ENCODE data around the gene CELA2B. TPM values are rescaled to one million over a fixed set of nuclear protein-coding genes. Genes with fewer than 3 reads are reported as not detected.

The CELA2B gene
- total and polyA plus RNA-seq, 9 of the 15 experiments (the other 6 are each of a cell fraction or from before 2014, with no cell fraction given) = 0.25 to 2.1 (median 0.38) TPM; not detected in 5

DNA sequence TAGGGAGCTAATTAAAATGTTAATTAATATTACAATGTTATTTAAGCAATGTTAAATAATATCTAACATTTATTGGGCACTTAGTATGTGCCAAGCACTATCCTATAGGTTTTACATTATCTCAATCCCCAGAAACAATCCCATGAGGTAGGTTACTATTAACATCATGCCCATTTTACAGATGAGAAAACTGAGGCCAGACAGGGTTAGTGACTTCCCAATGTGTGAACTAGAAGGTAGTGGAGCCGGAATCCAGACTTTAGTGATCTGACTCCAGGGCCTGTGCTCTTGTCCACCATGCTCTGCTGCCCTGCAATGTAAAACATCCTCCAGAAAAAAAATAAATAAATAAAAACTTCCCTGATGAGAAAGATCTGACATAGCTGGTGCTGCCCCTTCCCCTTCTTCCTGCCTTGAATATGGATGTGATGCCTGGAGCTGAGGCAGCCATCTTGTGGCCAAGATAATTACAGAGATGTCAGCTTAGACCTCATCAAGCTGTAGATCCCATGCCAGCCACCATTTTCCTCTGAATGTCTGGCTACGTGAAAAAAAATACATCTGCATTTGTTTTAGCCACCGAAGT is 26.9 kb upstream of the CELA2B start (continued):
- TF ChIP-seq, protein P1, sequence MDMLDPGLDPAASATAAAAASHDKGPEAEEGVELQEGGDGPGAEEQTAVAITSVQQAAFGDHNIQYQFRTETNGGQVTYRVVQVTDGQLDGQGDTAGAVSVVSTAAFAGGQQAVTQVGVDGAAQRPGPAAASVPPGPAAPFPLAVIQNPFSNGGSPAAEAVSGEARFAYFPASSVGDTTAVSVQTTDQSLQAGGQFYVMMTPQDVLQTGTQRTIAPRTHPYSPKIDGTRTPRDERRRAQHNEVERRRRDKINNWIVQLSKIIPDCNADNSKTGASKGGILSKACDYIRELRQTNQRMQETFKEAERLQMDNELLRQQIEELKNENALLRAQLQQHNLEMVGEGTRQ (CRISPR knock-in tag; IDR thresholded peaks at IDR 0.05) = no peak
- TF ChIP-seq BDP1 (IDR thresholded peaks at IDR 0.05; ENCODE audit: insufficient read depth, insufficient read length) (no peak), BRCA1 (IDR thresholded peaks at IDR 0.05) (no peak), BRCA1 (CRISPR knock-in tag; IDR thresholded peaks at IDR 0.05) (no peak), ZSCAN29 (IDR thresholded peaks at IDR 0.05) (no peak), RHOXF2B (CRISPR knock-in tag; conservative IDR thresholded peaks at IDR 0.05) (no peak), XRCC5 (IDR thresholded peaks at IDR 0.05; ENCODE audit: low read depth, low read length) (no peak), RBM14 (IDR thresholded peaks at IDR 0.05; ENCODE audit: borderline replicate concordance, insufficient read depth, low read depth, low read length) (no peak), CBX3 (IDR thresholded peaks at IDR 0.05; ENCODE audit: borderline replicate concordance in 1 of 2, low read length in 2 of 2) (0 out of 3 replicates have a peak, but pooled peaks of 1 of the 2 experiments have one; percentile 17), RBM22 (IDR thresholded peaks at IDR 0.05; ENCODE audit: low read depth, low read length, poor library complexity, severe bottlenecking) (no peak), ZBTB8A (IDR thresholded peaks at IDR 0.05; ENCODE audit: partially characterized antibody) (no peak), ZNF263 (CRISPR knock-in tag; IDR thresholded peaks at IDR 0.05; ENCODE audit: borderline replicate concordance) (no peak)
- TF ChIP-seq, protein P2, sequence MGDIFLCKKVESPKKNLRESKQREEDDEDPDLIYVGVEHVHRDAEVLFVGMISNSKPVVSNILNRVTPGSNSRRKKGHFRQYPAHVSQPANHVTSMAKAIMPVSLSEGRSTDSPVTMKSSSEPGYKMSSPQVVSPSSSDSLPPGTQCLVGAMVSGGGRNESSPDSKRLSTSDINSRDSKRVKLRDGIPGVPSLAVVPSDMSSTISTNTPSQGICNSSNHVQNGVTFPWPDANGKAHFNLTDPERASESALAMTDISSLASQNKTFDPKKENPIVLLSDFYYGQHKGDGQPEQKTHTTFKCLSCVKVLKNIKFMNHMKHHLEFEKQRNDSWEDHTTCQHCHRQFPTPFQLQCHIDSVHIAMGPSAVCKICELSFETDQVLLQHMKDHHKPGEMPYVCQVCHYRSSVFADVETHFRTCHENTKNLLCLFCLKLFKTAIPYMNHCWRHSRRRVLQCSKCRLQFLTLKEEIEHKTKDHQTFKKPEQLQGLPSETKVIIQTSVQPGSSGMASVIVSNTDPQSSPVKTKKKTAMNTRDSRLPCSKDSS (IDR thresholded peaks at IDR 0.05; ENCODE audit: low read depth, partially characterized antibody) = no peak
- TF ChIP-seq, protein P3, sequence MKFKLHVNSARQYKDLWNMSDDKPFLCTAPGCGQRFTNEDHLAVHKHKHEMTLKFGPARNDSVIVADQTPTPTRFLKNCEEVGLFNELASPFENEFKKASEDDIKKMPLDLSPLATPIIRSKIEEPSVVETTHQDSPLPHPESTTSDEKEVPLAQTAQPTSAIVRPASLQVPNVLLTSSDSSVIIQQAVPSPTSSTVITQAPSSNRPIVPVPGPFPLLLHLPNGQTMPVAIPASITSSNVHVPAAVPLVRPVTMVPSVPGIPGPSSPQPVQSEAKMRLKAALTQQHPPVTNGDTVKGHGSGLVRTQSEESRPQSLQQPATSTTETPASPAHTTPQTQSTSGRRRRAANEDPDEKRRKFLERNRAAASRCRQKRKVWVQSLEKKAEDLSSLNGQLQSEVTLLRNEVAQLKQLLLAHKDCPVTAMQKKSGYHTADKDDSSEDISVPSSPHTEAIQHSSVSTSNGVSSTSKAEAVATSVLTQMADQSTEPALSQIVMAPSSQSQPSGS (CRISPR knock-in tag; IDR thresholded peaks at IDR 0.05) = no peak
- TF ChIP-seq, protein P4, sequence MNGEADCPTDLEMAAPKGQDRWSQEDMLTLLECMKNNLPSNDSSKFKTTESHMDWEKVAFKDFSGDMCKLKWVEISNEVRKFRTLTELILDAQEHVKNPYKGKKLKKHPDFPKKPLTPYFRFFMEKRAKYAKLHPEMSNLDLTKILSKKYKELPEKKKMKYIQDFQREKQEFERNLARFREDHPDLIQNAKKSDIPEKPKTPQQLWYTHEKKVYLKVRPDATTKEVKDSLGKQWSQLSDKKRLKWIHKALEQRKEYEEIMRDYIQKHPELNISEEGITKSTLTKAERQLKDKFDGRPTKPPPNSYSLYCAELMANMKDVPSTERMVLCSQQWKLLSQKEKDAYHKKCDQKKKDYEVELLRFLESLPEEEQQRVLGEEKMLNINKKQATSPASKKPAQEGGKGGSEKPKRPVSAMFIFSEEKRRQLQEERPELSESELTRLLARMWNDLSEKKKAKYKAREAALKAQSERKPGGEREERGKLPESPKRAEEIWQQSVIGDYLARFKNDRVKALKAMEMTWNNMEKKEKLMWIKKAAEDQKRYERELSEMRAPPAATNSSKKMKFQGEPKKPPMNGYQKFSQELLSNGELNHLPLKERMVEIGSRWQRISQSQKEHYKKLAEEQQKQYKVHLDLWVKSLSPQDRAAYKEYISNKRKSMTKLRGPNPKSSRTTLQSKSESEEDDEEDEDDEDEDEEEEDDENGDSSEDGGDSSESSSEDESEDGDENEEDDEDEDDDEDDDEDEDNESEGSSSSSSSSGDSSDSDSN (IDR thresholded peaks at IDR 0.05; ENCODE audit: borderline replicate concordance in 1 of 2, low read depth in 2 of 2, low read length in 2 of 2) = no peak
- TF ChIP-seq, protein P5, sequence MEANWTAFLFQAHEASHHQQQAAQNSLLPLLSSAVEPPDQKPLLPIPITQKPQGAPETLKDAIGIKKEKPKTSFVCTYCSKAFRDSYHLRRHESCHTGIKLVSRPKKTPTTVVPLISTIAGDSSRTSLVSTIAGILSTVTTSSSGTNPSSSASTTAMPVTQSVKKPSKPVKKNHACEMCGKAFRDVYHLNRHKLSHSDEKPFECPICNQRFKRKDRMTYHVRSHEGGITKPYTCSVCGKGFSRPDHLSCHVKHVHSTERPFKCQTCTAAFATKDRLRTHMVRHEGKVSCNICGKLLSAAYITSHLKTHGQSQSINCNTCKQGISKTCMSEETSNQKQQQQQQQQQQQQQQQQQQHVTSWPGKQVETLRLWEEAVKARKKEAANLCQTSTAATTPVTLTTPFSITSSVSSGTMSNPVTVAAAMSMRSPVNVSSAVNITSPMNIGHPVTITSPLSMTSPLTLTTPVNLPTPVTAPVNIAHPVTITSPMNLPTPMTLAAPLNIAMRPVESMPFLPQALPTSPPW (CRISPR knock-in tag; IDR thresholded peaks at IDR 0.05) = no peak
- TF ChIP-seq, protein P6, sequence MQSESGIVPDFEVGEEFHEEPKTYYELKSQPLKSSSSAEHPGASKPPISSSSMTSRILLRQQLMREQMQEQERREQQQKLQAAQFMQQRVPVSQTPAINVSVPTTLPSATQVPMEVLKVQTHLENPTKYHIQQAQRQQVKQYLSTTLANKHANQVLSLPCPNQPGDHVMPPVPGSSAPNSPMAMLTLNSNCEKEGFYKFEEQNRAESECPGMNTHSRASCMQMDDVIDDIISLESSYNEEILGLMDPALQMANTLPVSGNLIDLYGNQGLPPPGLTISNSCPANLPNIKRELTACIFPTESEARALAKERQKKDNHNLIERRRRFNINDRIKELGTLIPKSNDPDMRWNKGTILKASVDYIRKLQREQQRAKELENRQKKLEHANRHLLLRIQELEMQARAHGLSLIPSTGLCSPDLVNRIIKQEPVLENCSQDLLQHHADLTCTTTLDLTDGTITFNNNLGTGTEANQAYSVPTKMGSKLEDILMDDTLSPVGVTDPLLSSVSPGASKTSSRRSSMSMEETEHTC (IDR thresholded peaks at IDR 0.05) = no peak
- TF ChIP-seq, protein P7, sequence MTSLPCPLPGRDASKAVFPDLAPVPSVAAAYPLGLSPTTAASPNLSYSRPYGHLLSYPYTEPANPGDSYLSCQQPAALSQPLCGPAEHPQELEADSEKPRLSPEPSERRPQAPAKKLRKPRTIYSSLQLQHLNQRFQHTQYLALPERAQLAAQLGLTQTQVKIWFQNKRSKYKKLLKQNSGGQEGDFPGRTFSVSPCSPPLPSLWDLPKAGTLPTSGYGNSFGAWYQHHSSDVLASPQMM (CRISPR knock-in tag; IDR thresholded peaks at IDR 0.05) = no peak
